HG03439 (cell line): Measurements from ENCODE around the gene STAT2.
"Not testable (repeated sequence)": the region's sequence is repeated elsewhere in the genome, so short reads cannot be mapped to it uniquely, and the experiment has no call there.

Experiments used
- ATAC-seq: cut with Tn5 transposase; IDR thresholded peaks from one replicate; pipeline ENCODE4 v1.9.1; 2021; ENCODE audit warnings: mild to moderate bottlenecking, moderate library complexity; ENCODE audit not compliant: unreplicated experiment

Gene STAT2

GRCh38 chr12:56362130-56363059, 2.5 kb upstream of the STAT2 start, which contains the start of gene APOF:
APOF (minus strand) TSS chr12:56362857; CDS start chr12:56362745, 112 bp downstream.
- no peak for ATAC-seq

GRCh38 chr12:56361487-56362129, 1.7 kb upstream of the STAT2 start:
- ATAC-seq, result no peak

- ATAC-seq, result no peak
Measured at GRCh38 chr12:56358836-56359532, 923 bp downstream of the STAT2 start.

- ATAC-seq, result no peak
Measured at GRCh38 chr12:56351325-56351724, 8.6 kb downstream of the STAT2 start.

- ATAC-seq, result no peak
Measured at GRCh38 chr12:56350662-56351061, 9.2 kb downstream of the STAT2 start.

- ATAC-seq, result no peak
Measured at GRCh38 chr12:56348776-56349175, 11.1 kb downstream of the STAT2 start.

GRCh38 chr12:56347255-56347654, 12.7 kb downstream of the STAT2 start:
- ATAC-seq, result not testable (repeated sequence)

- no peak for ATAC-seq
Measured at GRCh38 chr12:56346675-56347074, 13.2 kb downstream of the STAT2 start.

GRCh38 chr12:56342290-56342689, 17.6 kb downstream of the STAT2 start:
- not testable (repeated sequence) for ATAC-seq

GRCh38 chr12:56341616-56342015, 18.3 kb downstream of the STAT2 start:
- ATAC-seq, result no peak

- no peak for ATAC-seq
Measured at GRCh38 chr12:56339158-56339422, 20.8 kb downstream of the STAT2 start.

- ATAC-seq, result no peak
Measured at GRCh38 chr12:56338308-56339157, 21.4 kb downstream of the STAT2 start, which contains the start of gene IL23A. IL23A (plus strand) TSS chr12:56338884; CDS start chr12:56339045, 161 bp downstream.

GRCh38 chr12:56337753-56338251, 22.1 kb downstream of the STAT2 start:
- no peak for ATAC-seq

GRCh38 chr12:56336361-56337167, 23.3 kb downstream of the STAT2 start:
- no peak for ATAC-seq

- not testable (repeated sequence) for ATAC-seq
Measured at GRCh38 chr12:56335527-56335926, 24.4 kb downstream of the STAT2 start.

- ATAC-seq, result no peak
Measured at GRCh38 chr12:56334490-56334793, 25.5 kb downstream of the STAT2 start.

- ATAC-seq, result peak; percentile 94
Measured at GRCh38 chr12:56333679-56334489, 26.0 kb downstream of the STAT2 start, which contains the start of gene PAN2. PAN2 (minus strand) TSS chr12:56334000; CDS start chr12:56333094, 906 bp downstream.

GRCh38 chr12:56333197-56333678, 26.7 kb downstream of the STAT2 start:
- ATAC-seq, result peak; percentile 2
